ENCODE data around the gene MAD1L1. TPM values are rescaled to one million over a fixed set of nuclear protein-coding genes. Genes with fewer than 3 reads are reported as not detected.
A peak's percentile ranks its signal among the peaks of the same experiment; 100 is the strongest.

Gene MAD1L1
- total and polyA plus RNA-seq, 3 donors from 2014 or later, result 63.1 to 149 (median 94.6) TPM

DNA sequence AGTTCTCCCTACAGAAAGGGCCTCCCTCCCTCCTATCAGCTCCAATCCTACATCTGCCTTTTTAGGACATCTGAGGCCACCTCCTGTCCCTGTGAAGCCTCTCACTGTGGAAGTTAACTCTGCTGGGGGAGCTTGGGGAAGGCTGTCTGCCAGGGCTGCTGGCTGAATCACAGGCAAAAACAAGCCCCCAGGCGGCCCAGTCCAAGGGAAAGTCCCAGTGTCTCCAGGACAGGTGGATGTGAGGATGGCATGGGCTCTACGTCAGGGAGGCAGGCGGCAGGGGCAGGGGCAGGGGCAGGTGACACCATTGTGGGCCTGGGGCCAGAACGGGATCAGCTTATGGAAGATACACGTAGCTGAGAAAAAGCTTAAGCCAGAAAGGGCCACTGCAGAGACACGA is 240.2 kb downstream of the MAD1L1 start:
- peaks cover 6% of the 10 kb centered on the region for H3K4me1 ChIP-seq
- H3K27ac ChIP-seq, result no peak overlapping the region
- H3K27me3 ChIP-seq, result no peaks in the 10 kb centered on the region
- no peak for DNase-seq
- no peak overlapping the region for H3K4me3 ChIP-seq
- 93 to 94% methylated on average over 6 of the region's 6 CpGs for WGBS, 2 donors
- intact Hi-C loops (cut with DNase I; ENCODE audit: low total_unique reads), result no loop called here
- TF ChIP-seq, protein P1, sequence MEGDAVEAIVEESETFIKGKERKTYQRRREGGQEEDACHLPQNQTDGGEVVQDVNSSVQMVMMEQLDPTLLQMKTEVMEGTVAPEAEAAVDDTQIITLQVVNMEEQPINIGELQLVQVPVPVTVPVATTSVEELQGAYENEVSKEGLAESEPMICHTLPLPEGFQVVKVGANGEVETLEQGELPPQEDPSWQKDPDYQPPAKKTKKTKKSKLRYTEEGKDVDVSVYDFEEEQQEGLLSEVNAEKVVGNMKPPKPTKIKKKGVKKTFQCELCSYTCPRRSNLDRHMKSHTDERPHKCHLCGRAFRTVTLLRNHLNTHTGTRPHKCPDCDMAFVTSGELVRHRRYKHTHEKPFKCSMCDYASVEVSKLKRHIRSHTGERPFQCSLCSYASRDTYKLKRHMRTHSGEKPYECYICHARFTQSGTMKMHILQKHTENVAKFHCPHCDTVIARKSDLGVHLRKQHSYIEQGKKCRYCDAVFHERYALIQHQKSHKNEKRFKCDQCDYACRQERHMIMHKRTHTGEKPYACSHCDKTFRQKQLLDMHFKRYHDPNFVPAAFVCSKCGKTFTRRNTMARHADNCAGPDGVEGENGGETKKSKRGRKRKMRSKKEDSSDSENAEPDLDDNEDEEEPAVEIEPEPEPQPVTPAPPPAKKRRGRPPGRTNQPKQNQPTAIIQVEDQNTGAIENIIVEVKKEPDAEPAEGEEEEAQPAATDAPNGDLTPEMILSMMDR (IDR thresholded peaks at IDR 0.05), result no peak
- TF ChIP-seq POLR2A (IDR thresholded peaks at IDR 0.05), result no peak
- no peaks in the 10 kb centered on the region for H3K9me3 ChIP-seq
- H3K36me3 ChIP-seq (ENCODE audit: low read depth, missing control alignments), result no peaks in the 10 kb centered on the region

DNA sequence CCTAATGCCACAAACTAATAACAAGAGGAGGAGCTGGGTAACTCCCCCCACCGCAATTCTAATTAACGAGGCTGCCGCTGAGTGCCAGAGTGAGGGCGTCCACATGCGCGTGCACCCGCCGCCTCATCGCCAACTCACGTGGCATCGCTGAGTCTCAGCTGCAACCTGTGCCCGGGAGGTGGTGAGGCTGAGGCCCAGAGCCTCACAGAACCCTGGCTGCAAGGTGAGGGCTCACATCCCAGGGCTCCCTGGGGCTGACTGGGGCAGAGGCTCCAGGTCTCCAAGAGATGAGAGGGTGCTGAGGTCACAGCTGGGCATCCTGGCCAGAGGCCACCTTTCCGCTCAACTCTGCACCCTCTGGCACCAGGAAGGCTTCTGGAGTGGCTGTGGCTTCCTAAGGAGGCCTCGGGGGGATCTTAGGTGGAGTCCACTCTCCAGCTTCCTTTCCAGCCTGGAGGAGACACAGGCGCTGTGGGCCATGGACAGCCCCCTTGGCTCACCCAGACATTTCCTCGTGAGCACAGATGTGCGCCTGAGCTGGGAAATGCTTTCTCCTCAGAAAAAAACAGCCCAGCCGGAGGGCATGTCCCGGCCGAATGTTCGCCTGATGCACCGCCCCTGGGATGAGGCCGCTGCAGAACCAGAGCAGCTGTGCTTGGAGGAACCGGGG is 242.6 kb downstream of the MAD1L1 start:
- TF ChIP-seq POLR2A (IDR thresholded peaks at IDR 0.05), result no peak
- TF ChIP-seq, protein P1 (IDR thresholded peaks at IDR 0.05), result no peak
- 85 to 89% methylated on average over 12 to 24 of the region's 24 CpGs for WGBS, 2 donors
- H3K36me3 ChIP-seq (ENCODE audit: low read depth, missing control alignments), result no peaks in the 10 kb centered on the region
- no peak overlapping the region for H3K4me3 ChIP-seq
- H3K4me1 ChIP-seq, result peaks cover 6% of the 10 kb centered on the region
- H3K27me3 ChIP-seq, result no peaks in the 10 kb centered on the region
- no peak overlapping the region for H3K27ac ChIP-seq
- intact Hi-C loops (cut with DNase I; ENCODE audit: low total_unique reads), result no loop called here
- no peaks in the 10 kb centered on the region for H3K9me3 ChIP-seq
- DNase-seq, result peak; percentile 71

DNA sequence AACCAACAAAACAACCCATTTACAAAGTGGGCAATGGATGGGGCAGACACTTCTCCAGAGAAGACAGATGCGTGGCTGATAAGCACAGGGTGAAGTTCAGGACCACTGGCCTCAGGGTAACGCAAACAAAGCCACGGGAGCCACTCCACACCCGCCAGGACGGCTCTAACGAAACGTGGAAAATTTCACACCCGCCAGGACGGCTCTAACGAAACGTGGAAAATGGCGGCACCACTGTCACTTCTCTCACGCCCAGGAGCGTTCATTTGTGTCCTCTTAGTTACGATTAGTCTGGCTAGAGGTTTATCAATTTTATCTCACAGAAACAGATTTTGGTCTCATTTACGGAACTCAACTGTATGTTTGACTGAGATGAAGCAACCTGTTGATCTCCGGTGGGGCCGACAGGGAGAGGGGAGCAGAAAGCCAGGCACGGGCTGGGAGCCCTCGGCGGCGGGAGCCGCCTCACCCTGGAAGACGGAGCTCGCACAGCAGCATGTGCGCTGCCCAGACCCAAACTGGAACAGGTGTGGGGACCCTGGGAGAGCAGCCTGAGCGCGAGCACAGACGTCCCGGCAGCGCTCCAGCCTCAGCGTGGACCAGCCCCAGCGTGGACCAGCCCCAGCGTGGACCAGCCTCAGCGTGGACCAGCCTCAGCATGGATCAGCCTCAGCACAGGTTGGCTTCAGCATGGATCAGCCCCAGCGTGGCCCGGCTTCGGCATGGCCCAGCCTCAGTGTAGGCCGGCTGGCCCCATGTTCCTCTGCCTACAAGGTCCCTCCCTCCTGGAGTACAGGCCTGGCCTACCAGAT is 243.5 kb downstream of the MAD1L1 start:
- peaks cover 6% of the 10 kb centered on the region for H3K4me1 ChIP-seq
- WGBS, 2 donors, result 93 to 96% methylated on average over 26 to 38 of the region's 39 CpGs
- H3K27ac ChIP-seq, result no peak overlapping the region
- no peak overlapping the region for H3K4me3 ChIP-seq
- no peaks in the 10 kb centered on the region for H3K9me3 ChIP-seq
- H3K27me3 ChIP-seq, result no peaks in the 10 kb centered on the region
- no peak for TF ChIP-seq POLR2A (IDR thresholded peaks at IDR 0.05)
- TF ChIP-seq, protein P1 (IDR thresholded peaks at IDR 0.05), result no peak
- no peaks in the 10 kb centered on the region for H3K36me3 ChIP-seq (ENCODE audit: low read depth, missing control alignments)
- intact Hi-C loops (cut with DNase I; ENCODE audit: low total_unique reads), result no loop called here
- DNase-seq, result no peak

DNA sequence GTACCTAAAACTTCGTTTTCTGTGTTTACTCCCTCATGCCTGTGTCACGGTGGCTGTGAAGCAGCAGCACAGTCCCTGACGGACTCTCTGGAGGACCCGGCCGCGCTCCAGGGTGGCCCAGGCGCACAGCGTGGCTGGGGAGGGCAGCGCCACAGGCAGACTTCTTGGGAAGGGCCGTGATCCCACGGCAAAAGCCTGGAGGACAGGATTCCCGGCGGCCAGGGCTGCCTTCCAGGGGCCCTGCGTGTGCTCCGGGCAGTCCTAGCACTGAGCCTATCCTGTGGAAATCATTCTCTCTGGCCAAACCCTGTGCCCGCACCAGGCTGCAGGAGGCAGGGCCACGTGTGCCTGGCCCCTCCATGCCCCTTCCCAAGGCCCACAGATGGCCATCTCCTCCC is 244.2 kb downstream of the MAD1L1 start:
- H3K27me3 ChIP-seq, result no peaks in the 10 kb centered on the region

More for the DNA sequence above, 244.2 kb downstream of the MAD1L1 start:
- TF ChIP-seq POLR2A (IDR thresholded peaks at IDR 0.05), result no peak
- TF ChIP-seq, protein P1 (IDR thresholded peaks at IDR 0.05), result no peak
- 90 to 97% methylated on average over 3 to 17 of the region's 17 CpGs for WGBS, 2 donors
- DNase-seq, result no peak
- H3K9me3 ChIP-seq, result no peaks in the 10 kb centered on the region
- peaks cover 2% of the 10 kb centered on the region for H3K4me1 ChIP-seq
- H3K36me3 ChIP-seq (ENCODE audit: low read depth, missing control alignments), result no peaks in the 10 kb centered on the region
- no peak overlapping the region for H3K4me3 ChIP-seq
- H3K27ac ChIP-seq, result no peak overlapping the region
- intact Hi-C loops (cut with DNase I; ENCODE audit: low total_unique reads), result no loop called here
